K562 (cell line): ENCODE results near the gene FKBP8.

Experiments
- CBFB ChIP-seq: sonication (generic); formaldehyde crosslinking; IDR thresholded peaks from 2 replicates; pipeline ENCODE4 v1.4.0; 2020; ENCODE audit warnings: mild to moderate bottlenecking, missing genetic modification reagents
- POLR2AphosphoS5 ChIP-seq: IDR thresholded peaks from 2 replicates; pipeline ENCODE4 v1.6.1; 2011; ENCODE audit warnings: mild to moderate bottlenecking, low read depth, low read length, moderate library complexity; ENCODE audit not compliant: control insufficient read depth, insufficient read depth
- RFX5 ChIP-seq: IDR thresholded peaks from 2 replicates; pipeline ENCODE4 v1.6.1; 2011; ENCODE audit warnings: low read depth, mild to moderate bottlenecking, improper control_type of control experiment, low read length
- TCF7L2 ChIP-seq: fragments of 150-350 bp; IDR thresholded peaks from 2 replicates; pipeline ENCODE4 v1.6.1; 2016; ENCODE audit warnings: low read depth, mild to moderate bottlenecking, low read length, moderate library complexity

DNA sequence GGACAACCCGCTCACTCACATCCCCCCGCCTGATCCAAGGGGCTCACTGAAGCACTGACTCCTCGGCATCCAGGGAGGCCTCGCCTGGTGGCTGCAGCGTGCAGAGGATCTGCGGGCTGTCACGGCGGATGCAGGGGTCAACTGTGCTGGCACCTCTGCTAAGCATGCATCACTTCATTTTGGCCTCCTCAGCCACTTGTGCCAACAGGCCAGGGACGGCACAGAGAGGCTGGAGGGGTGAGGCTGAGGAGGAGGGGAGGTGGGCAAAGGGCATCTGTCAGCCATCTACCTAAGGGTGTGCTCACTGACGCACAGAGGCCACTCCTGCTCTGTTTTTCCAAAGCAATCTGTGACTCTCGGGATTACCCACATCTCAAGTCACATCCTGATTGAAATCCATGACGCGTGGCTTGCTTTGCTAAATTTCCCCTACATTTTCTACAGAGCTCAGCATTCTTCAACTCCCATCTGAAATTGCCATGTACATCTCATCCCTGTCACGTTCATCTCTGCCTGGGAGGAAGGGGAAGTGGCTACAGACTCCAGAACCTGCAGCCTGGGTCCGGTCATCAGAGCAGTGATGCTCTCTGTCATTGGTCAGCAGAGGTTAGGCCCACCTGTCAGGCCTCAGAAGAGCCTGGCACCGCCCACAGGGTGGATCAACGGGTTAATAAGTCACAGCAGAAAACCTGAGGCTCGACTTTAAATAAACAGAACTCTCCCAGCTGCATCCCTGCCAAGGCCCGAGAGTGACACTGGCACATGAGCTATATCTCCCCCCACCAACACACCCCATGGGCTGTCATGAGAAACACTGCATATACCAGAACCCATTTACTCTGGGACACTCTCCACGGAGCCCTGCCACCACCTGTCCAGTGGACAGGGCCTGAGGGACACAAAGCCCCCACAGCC, 39.1 kb downstream of the FKBP8 start:
- TF ChIP-seq CBFB (CRISPR knock-in tag) (no peak), RFX5 (no peak), TCF7L2 (no peak), POLR2AphosphoS5 (no peak)
